ENCODE results near the gene CMSS1. TPM values are rescaled to one million over a fixed set of nuclear protein-coding genes. Genes with fewer than 3 reads are reported as not detected.
"Not testable (repeated sequence)": the region's sequence is repeated elsewhere in the genome, so short reads cannot be mapped to it uniquely, and the experiment has no call there.

The CMSS1 gene
- total RNA-seq, 1 donor = 27.8 TPM

- TF ChIP-seq, protein P1, sequence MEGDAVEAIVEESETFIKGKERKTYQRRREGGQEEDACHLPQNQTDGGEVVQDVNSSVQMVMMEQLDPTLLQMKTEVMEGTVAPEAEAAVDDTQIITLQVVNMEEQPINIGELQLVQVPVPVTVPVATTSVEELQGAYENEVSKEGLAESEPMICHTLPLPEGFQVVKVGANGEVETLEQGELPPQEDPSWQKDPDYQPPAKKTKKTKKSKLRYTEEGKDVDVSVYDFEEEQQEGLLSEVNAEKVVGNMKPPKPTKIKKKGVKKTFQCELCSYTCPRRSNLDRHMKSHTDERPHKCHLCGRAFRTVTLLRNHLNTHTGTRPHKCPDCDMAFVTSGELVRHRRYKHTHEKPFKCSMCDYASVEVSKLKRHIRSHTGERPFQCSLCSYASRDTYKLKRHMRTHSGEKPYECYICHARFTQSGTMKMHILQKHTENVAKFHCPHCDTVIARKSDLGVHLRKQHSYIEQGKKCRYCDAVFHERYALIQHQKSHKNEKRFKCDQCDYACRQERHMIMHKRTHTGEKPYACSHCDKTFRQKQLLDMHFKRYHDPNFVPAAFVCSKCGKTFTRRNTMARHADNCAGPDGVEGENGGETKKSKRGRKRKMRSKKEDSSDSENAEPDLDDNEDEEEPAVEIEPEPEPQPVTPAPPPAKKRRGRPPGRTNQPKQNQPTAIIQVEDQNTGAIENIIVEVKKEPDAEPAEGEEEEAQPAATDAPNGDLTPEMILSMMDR (IDR thresholded peaks at IDR 0.05; ENCODE audit: insufficient read depth, low read length) = no peak
- no peak overlapping the region for H3K4me3 ChIP-seq (ENCODE audit: low read depth, low read length)
- DNase-seq (ENCODE audit: low read depth) = no peak
These were observed 229.3 kb downstream of the CMSS1 start for GRCh38 chr3:100046986-100047385.

DNA sequence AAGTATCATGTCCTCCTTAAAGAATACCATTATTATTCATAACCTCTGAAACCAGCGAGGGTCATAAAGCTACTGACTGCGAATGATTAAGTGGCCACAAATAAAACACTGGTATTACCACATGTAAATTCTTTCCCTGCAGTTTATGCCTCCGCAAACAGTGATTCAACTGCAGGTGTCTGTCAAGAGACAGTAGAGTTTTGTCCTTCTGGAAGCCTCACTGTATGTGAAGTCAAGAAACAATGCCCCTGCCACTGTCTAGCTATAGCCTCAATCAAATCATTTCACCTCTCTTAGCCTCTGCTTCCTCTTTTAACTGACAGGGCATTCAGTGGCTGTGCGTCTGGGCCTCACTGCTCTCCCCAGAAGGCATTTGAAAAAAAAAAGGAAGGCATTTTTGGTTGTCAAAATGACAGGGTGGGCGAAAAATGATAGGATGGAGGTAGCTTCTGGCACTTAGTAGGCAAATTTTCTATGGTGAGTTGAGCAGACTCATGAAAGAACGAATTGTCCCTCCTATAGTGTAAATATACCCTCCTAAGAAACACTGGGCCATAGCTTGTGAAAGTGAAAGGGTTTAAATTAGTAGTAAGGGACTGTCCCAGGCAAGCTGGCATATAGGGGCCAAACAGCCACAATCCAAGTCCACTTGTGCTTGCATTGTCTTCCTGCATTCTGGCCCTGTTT, 229.9 kb downstream of the CMSS1 start:
- peak; percentile 59 for DNase-seq (ENCODE audit: low read depth)
- H3K4me3 ChIP-seq (ENCODE audit: low read depth, low read length) = no peak overlapping the region
- TF ChIP-seq, protein P1 (IDR thresholded peaks at IDR 0.05; ENCODE audit: insufficient read depth, low read length) = no peak

DNA sequence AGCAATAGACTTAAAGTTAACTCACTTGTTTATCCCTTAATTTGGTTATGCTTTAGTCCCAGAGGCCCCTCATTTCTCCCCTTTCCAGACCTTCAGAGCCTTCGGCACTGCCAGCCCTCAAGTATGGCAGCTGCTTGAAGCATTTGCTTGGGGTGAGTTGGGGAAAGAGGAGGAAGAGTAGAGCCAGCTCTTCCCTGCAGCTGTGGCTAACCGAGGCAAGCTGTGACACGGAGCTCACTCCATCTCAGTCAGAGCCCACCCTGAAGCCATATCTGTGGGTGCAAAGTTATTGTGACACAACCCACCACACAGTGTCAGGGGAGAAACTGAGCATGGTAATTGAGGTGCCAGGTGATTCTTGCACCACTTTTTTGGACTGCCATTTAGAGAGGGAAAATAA, 230.6 kb downstream of the CMSS1 start:
- no peak overlapping the region for H3K4me3 ChIP-seq (ENCODE audit: low read depth, low read length)
- DNase-seq (ENCODE audit: low read depth) = no peak
- TF ChIP-seq, protein P1 (IDR thresholded peaks at IDR 0.05; ENCODE audit: insufficient read depth, low read length) = no peak

GRCh38 chr3:100051513-100051912, 233.9 kb downstream of the CMSS1 start:
- DNase-seq (ENCODE audit: low read depth); H3K4me3 ChIP-seq (ENCODE audit: low read depth, low read length): not testable (repeated sequence)

GRCh38 chr3:100053951-100054620, 236.4 kb downstream of the CMSS1 start:
- no peak overlapping the region for H3K4me3 ChIP-seq (ENCODE audit: low read depth, low read length)

GRCh38 chr3:100057716-100058575, 240.3 kb downstream of the CMSS1 start:
- TF ChIP-seq, protein P1 (IDR thresholded peaks at IDR 0.05; ENCODE audit: insufficient read depth, low read length) = peak; percentile 19
- H3K4me3 ChIP-seq (ENCODE audit: low read depth, low read length) = no peak overlapping the region
- DNase-seq (ENCODE audit: low read depth) = peak; percentile 44

More at GRCh38 chr3:100053951-100054620, 236.4 kb downstream of the CMSS1 start:
- DNase-seq (ENCODE audit: low read depth) = no peak
- TF ChIP-seq, protein P1 (IDR thresholded peaks at IDR 0.05; ENCODE audit: insufficient read depth, low read length) = no peak

- TF ChIP-seq, protein P1 (IDR thresholded peaks at IDR 0.05; ENCODE audit: insufficient read depth, low read length) = no peak
- peak; percentile 36 for DNase-seq (ENCODE audit: low read depth)
- H3K4me3 ChIP-seq (ENCODE audit: low read depth, low read length) = no peak overlapping the region
These were observed 241.8 kb downstream of the CMSS1 start for GRCh38 chr3:100059472-100059871.
